Adipocyte (in vitro differentiated cells): ENCODE results near the gene KDM4C.

Experiments used
- DNase-seq: peaks from one replicate; pipeline ENCODE4 v3.0.0-alpha.2; 2015; ENCODE audit warnings: low read depth
- H3K27me3 ChIP-seq: replicated peaks from 2 replicates; pipeline ENCODE4 v1.7.0; 2013; ENCODE audit warnings: mild to moderate bottlenecking, low read length, moderate library complexity; ENCODE audit not compliant: control insufficient read depth, insufficient read depth
- H3K36me3 ChIP-seq: 2 replicates; pipeline ENCODE4 v1.7.0; 2013; ENCODE audit warnings: low read length, mild to moderate bottlenecking, moderate library complexity; ENCODE audit not compliant: control insufficient read depth, insufficient read depth, severe bottlenecking
- H3K4me1 ChIP-seq: 2 replicates; pipeline ENCODE4 v1.7.0; 2013; ENCODE audit warnings: mild to moderate bottlenecking, low read length, moderate library complexity; ENCODE audit not compliant: control insufficient read depth, insufficient read depth
- H3K4me3 ChIP-seq: 2 replicates; pipeline ENCODE4 v1.7.0; 2013; ENCODE audit warnings: mild to moderate bottlenecking, low read length, moderate library complexity
- H3K9ac ChIP-seq: 2 replicates; pipeline ENCODE4 v1.7.0; 2013; ENCODE audit warnings: mild to moderate bottlenecking, low read length, moderate library complexity
- H3K9me3 ChIP-seq: 2 replicates; pipeline ENCODE4 v1.7.0; 2013; ENCODE audit warnings: mild to moderate bottlenecking, low read length, moderate library complexity; ENCODE audit not compliant: control insufficient read depth

KDM4C gene

DNA sequence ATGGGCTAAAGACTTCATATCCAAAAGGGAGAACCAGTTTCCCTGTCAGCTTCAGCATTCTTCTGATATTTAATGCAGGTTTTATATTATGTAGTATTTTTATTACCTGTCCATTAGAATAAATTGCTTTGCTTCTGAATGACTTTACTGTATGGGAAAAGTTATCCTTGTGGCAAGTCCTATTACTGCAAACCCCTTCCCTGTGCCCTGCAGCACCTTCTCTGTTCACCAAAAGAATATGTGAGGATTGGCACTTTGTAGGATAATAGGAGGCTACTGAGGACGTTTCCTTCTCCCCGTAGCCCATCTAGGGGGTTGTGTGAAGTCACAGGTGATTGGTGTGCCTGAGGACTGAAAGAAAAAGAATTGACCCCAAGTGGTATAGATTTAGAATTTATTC is 296.1 kb downstream of the KDM4C start:
- no peak for DNase-seq
- Histone ChIP-seq H3K36me3 (peaks cover 34% of the 10 kb centered on the region), H3K9ac (no peak overlapping the region), H3K4me1 (no peaks in the 10 kb centered on the region), H3K4me3 (no peak overlapping the region), H3K27me3 (no peaks in the 10 kb centered on the region), H3K9me3 (no peaks in the 10 kb centered on the region)

DNA sequence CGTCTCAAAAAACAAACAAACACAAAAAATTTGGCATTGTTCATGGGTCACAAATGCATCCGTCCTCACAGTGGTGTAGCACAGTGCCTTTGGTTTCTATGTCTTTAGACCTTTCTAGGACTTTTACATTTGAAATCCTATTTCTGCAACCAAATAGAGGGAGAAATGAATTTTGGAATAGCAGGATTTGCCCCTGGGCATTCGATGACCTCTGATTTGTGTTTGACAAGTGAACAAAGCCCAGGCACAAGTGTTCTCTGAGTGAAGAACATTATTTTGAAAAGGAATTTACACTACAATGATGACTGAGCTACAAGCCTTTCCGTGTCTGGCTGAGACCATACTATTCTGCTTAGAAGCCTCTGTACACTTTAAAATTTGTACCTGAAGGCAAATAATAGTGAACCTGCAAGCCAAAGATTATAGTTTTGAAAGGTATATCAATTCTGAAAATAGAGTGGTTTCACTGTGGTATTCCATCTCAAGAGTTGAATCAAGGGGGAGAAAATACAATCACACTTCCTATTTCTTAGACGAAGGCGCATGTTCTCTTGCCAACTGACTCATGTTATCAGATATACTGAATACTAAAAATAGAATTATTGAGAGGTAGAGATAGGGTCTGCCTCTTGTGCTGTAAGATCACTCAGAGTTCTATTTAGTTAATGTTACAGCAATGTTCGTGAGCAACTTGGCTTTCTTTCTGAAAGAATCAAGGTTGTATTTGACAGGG is 297.6 kb downstream of the KDM4C start:
- no peak for DNase-seq
- no peaks in the 10 kb centered on the region for H3K27me3 ChIP-seq

DNA sequence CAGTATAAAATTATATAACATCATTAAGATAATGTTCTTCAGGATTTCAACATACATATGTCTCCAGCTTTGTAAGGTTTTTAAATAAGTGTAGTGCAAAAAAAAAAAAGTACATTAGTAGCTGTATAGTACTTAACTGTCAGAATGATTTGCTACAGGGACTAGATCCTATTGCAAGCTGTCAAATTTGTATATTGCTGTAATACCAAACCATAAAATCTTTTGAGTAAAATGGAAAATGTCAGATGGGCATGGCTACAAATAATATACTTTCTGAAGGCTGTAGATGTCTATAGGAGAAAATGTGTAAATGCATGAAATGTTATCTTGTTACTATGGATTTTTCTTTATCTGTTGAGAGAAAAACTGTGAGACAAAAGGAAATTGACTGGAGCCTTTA is 298.5 kb downstream of the KDM4C start:
- H3K4me1 ChIP-seq: no peaks in the 10 kb centered on the region
- H3K4me3 ChIP-seq: no peak overlapping the region
- H3K9ac ChIP-seq: no peak overlapping the region
- peaks cover 22% of the 10 kb centered on the region for H3K36me3 ChIP-seq
- DNase-seq: no peak
- no peaks in the 10 kb centered on the region for H3K9me3 ChIP-seq
- no peaks in the 10 kb centered on the region for H3K27me3 ChIP-seq

More for the DNA sequence above, 297.6 kb downstream of the KDM4C start:
- no peak overlapping the region for H3K9ac ChIP-seq
- H3K36me3 ChIP-seq: peaks cover 24% of the 10 kb centered on the region
- no peaks in the 10 kb centered on the region for H3K9me3 ChIP-seq
- H3K4me1 ChIP-seq: no peaks in the 10 kb centered on the region
- H3K4me3 ChIP-seq: no peak overlapping the region

GRCh38 chr9:7058473-7058872 is 300.7 kb downstream of the KDM4C start:
- Histone ChIP-seq H3K4me1 (no peaks in the 10 kb centered on the region), H3K9me3 (no peaks in the 10 kb centered on the region), H3K4me3 (no peak overlapping the region), H3K36me3 (peaks cover 23% of the 10 kb centered on the region), H3K27me3 (no peaks in the 10 kb centered on the region), H3K9ac (no peak overlapping the region)
- DNase-seq: peak; percentile 43

GRCh38 chr9:7067169-7067568 is 309.4 kb downstream of the KDM4C start:
- H3K9me3 ChIP-seq: no peaks in the 10 kb centered on the region
- no peak overlapping the region for H3K9ac ChIP-seq
- H3K36me3 ChIP-seq: peaks cover 3% of the 10 kb centered on the region
- H3K4me3 ChIP-seq: no peak overlapping the region
- DNase-seq: no peak
- no peaks in the 10 kb centered on the region for H3K27me3 ChIP-seq
- H3K4me1 ChIP-seq: no peaks in the 10 kb centered on the region

DNA sequence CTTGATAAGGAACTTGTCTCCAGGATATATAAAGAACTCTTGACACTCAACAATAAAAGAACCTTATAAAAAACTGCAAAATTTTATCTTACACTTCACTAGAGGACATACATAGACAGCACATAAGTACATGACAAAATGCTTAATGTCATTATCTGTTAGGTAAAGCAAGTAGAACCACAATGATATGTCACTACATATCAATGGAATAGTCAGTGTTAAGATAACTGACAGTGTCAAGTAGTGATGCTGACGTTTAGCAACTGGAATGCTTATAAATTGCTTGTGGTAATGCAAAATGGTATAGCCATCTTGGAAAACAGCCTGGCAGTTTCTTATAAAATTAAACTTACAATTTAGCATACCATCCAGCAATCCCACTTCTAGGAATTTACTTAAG is 314.1 kb downstream of the KDM4C start:
- Histone ChIP-seq H3K4me1 (peaks cover 9% of the 10 kb centered on the region), H3K9ac (no peak overlapping the region), H3K27me3 (no peaks in the 10 kb centered on the region), H3K4me3 (no peak overlapping the region), H3K9me3 (no peaks in the 10 kb centered on the region), H3K36me3 (peaks cover 12% of the 10 kb centered on the region)
- DNase-seq: no peak

DNA sequence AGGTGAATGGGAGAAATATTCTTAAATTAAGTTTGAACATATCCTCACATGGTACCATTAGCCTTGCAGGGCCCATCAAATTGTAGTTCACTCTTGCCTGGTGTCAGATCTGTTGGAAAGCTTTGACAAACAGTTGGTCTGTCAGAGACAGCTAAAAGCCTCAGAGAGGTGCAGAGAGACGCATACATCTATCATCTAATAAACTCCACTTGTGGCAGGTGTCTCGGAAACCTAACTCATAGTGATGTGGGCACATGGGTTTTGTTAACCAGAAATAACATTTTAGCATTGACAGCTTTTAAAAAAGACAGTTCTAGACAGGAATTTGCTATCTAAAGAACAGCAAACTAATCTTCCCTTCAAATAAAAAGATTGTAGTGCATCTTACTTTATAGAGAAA is 315.9 kb downstream of the KDM4C start:
- no peak overlapping the region for H3K4me3 ChIP-seq
- H3K4me1 ChIP-seq: peaks cover 9% of the 10 kb centered on the region
- peaks cover 21% of the 10 kb centered on the region for H3K36me3 ChIP-seq
- H3K27me3 ChIP-seq: no peaks in the 10 kb centered on the region
- no peak for DNase-seq
- no peaks in the 10 kb centered on the region for H3K9me3 ChIP-seq
- H3K9ac ChIP-seq: no peak overlapping the region

DNA sequence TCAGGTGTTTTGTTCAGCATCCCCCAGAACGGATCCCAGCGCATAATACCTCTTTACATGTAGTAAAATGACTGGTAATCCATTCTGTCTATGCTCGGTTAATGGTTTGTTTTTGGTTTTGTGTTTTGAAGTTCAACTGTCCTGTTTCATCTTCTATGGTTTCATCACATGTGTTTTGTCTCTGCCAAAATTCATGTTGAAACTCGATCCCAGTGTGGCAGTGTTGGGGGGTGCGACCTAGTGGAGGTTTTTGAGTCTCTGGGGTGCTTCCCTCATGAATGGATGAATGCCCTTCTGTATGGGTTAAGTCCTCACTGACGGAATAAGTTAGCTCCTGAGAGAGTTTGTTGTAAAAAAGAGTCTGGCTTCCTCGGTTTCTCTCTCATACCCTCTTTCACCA is 317.4 kb downstream of the KDM4C start:
- H3K4me1 ChIP-seq: peaks cover 9% of the 10 kb centered on the region
- no peak overlapping the region for H3K9ac ChIP-seq
- H3K36me3 ChIP-seq: peaks cover 31% of the 10 kb centered on the region
- DNase-seq: no peak
- H3K4me3 ChIP-seq: no peak overlapping the region
- no peaks in the 10 kb centered on the region for H3K9me3 ChIP-seq
- H3K27me3 ChIP-seq: no peaks in the 10 kb centered on the region

- H3K36me3 ChIP-seq: peaks cover 29% of the 10 kb centered on the region
- H3K9ac ChIP-seq: no peak overlapping the region
- no peak for DNase-seq
- H3K4me3 ChIP-seq: no peak overlapping the region
- H3K27me3 ChIP-seq: no peaks in the 10 kb centered on the region
- peaks cover 9% of the 10 kb centered on the region for H3K4me1 ChIP-seq
- no peaks in the 10 kb centered on the region for H3K9me3 ChIP-seq
These were observed 321.3 kb downstream of the KDM4C start for GRCh38 chr9:7079051-7079450.

DNA sequence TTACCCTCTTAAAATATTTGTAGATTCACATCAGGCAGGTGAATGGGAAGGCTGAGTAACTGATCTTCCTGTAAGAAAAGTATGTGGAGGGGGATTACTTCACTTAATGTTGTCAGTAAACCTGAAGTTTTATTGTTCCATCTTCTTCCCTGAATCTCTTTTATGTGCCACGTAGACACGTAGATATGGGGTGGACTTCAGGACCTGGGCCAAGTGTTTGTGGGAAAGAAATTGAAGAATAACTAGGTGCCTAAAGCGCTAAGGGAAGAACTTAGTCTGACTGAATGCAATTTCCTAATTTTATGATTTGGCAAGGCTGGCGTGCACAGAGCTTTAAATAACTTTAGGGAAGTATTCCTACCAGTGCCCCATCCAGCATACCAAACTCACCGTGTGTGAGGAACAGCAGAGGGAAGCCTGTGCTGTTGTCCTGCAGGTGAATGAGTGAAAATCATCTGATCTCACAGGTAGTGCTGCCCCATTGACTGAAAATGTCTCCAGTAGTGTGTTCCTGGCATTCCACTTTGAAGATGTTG is 323.4 kb downstream of the KDM4C start:
- Histone ChIP-seq H3K4me3 (no peak overlapping the region), H3K9me3 (no peaks in the 10 kb centered on the region), H3K27me3 (no peaks in the 10 kb centered on the region), H3K4me1 (no peaks in the 10 kb centered on the region), H3K9ac (no peak overlapping the region), H3K36me3 (peaks cover 27% of the 10 kb centered on the region)
- DNase-seq: no peak

- H3K36me3 ChIP-seq: peaks cover 20% of the 10 kb centered on the region
- no peak overlapping the region for H3K9ac ChIP-seq
- no peaks in the 10 kb centered on the region for H3K9me3 ChIP-seq
These were observed 325.4 kb downstream of the KDM4C start for GRCh38 chr9:7083192-7083591.

GRCh38 chr9:7085357-7085756 is 327.6 kb downstream of the KDM4C start:
- no peak for DNase-seq
- no peaks in the 10 kb centered on the region for H3K9me3 ChIP-seq
- H3K36me3 ChIP-seq: peaks cover 10% of the 10 kb centered on the region
- H3K9ac ChIP-seq: no peak overlapping the region
- peaks cover 12% of the 10 kb centered on the region for H3K4me1 ChIP-seq
- H3K4me3 ChIP-seq: no peak overlapping the region
- H3K27me3 ChIP-seq: no peaks in the 10 kb centered on the region

More at GRCh38 chr9:7083192-7083591, 325.4 kb downstream of the KDM4C start:
- H3K27me3 ChIP-seq: no peaks in the 10 kb centered on the region
- no peaks in the 10 kb centered on the region for H3K4me1 ChIP-seq
- no peak for DNase-seq
- no peak overlapping the region for H3K4me3 ChIP-seq
